ENCODE measurements around the gene DST. TPM values are rescaled to one million over a fixed set of nuclear protein-coding genes. Genes with fewer than 3 reads are reported as not detected.

The DST gene
- total RNA-seq, 2 experiments from 2014 or later, result 1.3 to 1.7 TPM

DNA sequence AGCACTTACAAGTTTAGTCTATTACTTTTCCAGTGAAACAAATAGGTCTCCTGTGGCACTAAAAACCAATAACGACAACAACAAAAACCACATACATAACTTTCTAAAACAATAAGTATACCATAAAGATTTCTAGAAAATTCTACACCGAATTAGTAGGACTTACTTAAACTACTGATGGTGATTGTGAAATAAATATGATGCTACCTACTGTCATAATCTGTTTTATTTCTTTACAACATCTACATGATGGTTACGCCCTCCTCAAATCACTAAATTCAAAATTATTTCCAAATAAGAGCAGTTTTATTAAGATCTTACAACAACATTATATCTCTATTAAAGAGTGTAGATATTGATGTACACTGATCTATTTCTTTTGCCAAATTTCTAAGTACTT lies 147.0 kb downstream of the DST start:
- intact Hi-C loops (cut with micrococcal nuclease), result no loop called here
- CTCF ChIA-PET, result no interaction called here
- H3K27me3 Mint-ChIP-seq, result no peaks in the 10 kb centered on the region
- TF ChIP-seq, protein P1, sequence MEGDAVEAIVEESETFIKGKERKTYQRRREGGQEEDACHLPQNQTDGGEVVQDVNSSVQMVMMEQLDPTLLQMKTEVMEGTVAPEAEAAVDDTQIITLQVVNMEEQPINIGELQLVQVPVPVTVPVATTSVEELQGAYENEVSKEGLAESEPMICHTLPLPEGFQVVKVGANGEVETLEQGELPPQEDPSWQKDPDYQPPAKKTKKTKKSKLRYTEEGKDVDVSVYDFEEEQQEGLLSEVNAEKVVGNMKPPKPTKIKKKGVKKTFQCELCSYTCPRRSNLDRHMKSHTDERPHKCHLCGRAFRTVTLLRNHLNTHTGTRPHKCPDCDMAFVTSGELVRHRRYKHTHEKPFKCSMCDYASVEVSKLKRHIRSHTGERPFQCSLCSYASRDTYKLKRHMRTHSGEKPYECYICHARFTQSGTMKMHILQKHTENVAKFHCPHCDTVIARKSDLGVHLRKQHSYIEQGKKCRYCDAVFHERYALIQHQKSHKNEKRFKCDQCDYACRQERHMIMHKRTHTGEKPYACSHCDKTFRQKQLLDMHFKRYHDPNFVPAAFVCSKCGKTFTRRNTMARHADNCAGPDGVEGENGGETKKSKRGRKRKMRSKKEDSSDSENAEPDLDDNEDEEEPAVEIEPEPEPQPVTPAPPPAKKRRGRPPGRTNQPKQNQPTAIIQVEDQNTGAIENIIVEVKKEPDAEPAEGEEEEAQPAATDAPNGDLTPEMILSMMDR (IDR thresholded peaks at IDR 0.05), result no peak
- ATAC-seq (no peak), DNase-seq (no peak)
- POLR2A ChIA-PET, result interaction anchor here (0.6 kb wide), 1 partner anchor 65 kb away, joined by 3 read pairs; no protein-coding TSS in a partner anchor
- no peaks in the 10 kb centered on the region for H3K9me3 Mint-ChIP-seq
- H3K27ac Mint-ChIP-seq, result no peak overlapping the region
- H3K4me3 Mint-ChIP-seq, result no peak overlapping the region
- H3K4me1 Mint-ChIP-seq (ENCODE audit: low read depth), result no peaks in the 10 kb centered on the region
- H3K36me3 Mint-ChIP-seq (ENCODE audit: low read depth), result no peaks in the 10 kb centered on the region

GRCh38 chr6:56491606-56492328 lies 150.9 kb downstream of the DST start:
- DNase-seq (no peak), ATAC-seq (no peak)
- no peaks in the 10 kb centered on the region for H3K36me3 Mint-ChIP-seq (ENCODE audit: low read depth)
- H3K27ac Mint-ChIP-seq, result no peak overlapping the region
- H3K27me3 Mint-ChIP-seq, result no peaks in the 10 kb centered on the region
- no peaks in the 10 kb centered on the region for H3K9me3 Mint-ChIP-seq
- intact Hi-C loops (cut with micrococcal nuclease), result no loop called here
- ChIA-PET CTCF (no interaction called here), POLR2A (no interaction called here)
- no peak overlapping the region for H3K4me3 Mint-ChIP-seq
- TF ChIP-seq, protein P1 (IDR thresholded peaks at IDR 0.05), result no peak
- no peaks in the 10 kb centered on the region for H3K4me1 Mint-ChIP-seq (ENCODE audit: low read depth)

DNA sequence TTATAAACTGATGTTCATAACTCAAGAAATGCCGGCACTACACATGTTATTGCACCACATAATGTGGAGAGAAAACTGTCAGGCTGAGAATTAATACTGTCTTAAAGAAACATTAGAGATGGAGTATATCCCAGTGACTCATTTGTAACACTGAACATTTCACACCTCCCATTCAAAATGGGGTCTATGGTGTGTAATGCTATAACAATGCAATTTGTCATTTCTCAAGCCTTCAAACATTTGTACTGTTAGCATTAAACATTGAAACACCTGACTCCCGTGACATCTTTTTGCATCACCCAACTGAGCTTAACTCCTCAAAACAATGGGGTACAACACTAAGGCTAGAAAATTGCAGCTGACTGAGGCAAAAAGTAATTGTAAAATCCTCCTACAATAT lies 151.7 kb downstream of the DST start:
- no peaks in the 10 kb centered on the region for H3K36me3 Mint-ChIP-seq (ENCODE audit: low read depth)
- no peak overlapping the region for H3K4me3 Mint-ChIP-seq
- POLR2A ChIA-PET, result no interaction called here
- no peak for DNase-seq
- ATAC-seq, result no peak
- no peaks in the 10 kb centered on the region for H3K4me1 Mint-ChIP-seq (ENCODE audit: low read depth)
- TF ChIP-seq, protein P1 (IDR thresholded peaks at IDR 0.05), result no peak
- intact Hi-C loops (cut with micrococcal nuclease), result no loop called here
- H3K9me3 Mint-ChIP-seq, result no peaks in the 10 kb centered on the region
- no peak overlapping the region for H3K27ac Mint-ChIP-seq
- no peaks in the 10 kb centered on the region for H3K27me3 Mint-ChIP-seq
- CTCF ChIA-PET, result no interaction called here

DNA sequence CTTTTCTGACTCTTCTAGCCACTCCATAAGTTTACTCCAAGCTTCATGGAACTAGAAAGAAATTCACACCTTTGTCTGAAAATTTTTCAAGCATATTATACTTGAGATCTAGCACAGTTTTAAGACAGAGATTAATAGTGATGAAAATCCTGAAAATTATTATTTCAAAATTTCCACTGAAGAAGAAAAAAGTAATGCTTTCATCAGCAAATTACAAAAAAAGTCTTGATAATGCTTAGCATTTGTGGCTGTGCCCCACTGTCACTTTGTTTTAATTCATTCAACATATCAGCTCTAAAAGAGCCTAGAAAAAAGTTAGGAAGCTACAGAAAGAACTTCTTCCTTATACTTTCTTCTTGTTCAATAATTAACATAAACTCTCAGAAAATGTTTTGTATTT lies 153.1 kb downstream of the DST start:
- Mint-ChIP-seq H3K27ac (no peak overlapping the region), H3K4me3 (no peak overlapping the region), H3K9me3 (no peaks in the 10 kb centered on the region), H3K4me1 (ENCODE audit: low read depth) (no peaks in the 10 kb centered on the region), H3K27me3 (no peaks in the 10 kb centered on the region), H3K36me3 (ENCODE audit: low read depth) (no peaks in the 10 kb centered on the region)
- DNase-seq (no peak), ATAC-seq (no peak)
- CTCF ChIA-PET, result no interaction called here
- intact Hi-C loops (cut with micrococcal nuclease), result no loop called here
- TF ChIP-seq, protein P1 (IDR thresholded peaks at IDR 0.05), result no peak
- POLR2A ChIA-PET, result no interaction called here

DNA sequence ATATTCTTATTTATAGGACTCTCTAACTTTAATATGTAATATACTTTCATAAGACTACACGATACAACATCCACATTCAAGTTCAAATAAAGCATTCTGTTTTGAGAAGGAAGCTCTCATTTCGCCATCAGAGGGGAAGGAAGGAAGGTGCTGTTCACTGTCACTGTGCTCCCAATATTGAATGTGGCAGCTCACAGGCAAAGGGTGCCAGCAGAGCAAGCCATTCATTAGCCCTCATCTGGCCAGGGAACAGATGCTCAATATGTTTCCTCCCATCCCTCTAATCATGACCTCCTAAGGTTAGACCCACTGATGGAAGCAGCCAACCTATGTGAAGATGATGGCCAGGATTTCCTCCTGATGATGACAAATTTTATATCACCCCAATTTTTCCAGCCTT lies 154.4 kb downstream of the DST start:
- ATAC-seq (no peak), DNase-seq (no peak)
- no peak overlapping the region for H3K4me3 Mint-ChIP-seq
- intact Hi-C loops (cut with micrococcal nuclease), result no loop called here
- ChIA-PET CTCF (interaction anchor here (0.9 kb wide), 1 partner anchor 107 kb away, joined by 3 read pairs; no protein-coding TSS in a partner anchor), POLR2A (no interaction called here)
- no peaks in the 10 kb centered on the region for H3K36me3 Mint-ChIP-seq (ENCODE audit: low read depth)
- no peaks in the 10 kb centered on the region for H3K9me3 Mint-ChIP-seq
- H3K4me1 Mint-ChIP-seq (ENCODE audit: low read depth), result no peaks in the 10 kb centered on the region
- TF ChIP-seq, protein P1 (IDR thresholded peaks at IDR 0.05), result no peak
- H3K27ac Mint-ChIP-seq, result no peak overlapping the region
- no peaks in the 10 kb centered on the region for H3K27me3 Mint-ChIP-seq
